HG03175 (cell line): ENCODE results near the gene HSDL1.
A peak's percentile ranks its signal among the peaks of the same experiment; 100 is the strongest.

Experiments
- ATAC-seq: cut with Tn5 transposase; IDR thresholded peaks from one replicate; pipeline ENCODE4 v1.9.1; 2021; ENCODE audit warnings: mild to moderate bottlenecking, moderate library complexity; ENCODE audit not compliant: unreplicated experiment

The HSDL1 gene

GRCh38 chr16:84144859-84145639, at the start of gene HSDL1, which contains the start of gene DNAAF1:
HSDL1 (minus strand) TSS chr16:84145177; CDS start chr16:84131321, 13,856 bp downstream.
DNAAF1 (plus strand) TSS chr16:84145308; CDS start chr16:84145441, 133 bp downstream.
- ATAC-seq, result peak; percentile 87

- no peak for ATAC-seq
These were observed 49.0 kb upstream of the HSDL1 start for GRCh38 chr16:84194018-84194417.

GRCh38 chr16:84193480-84193879, 48.5 kb upstream of the HSDL1 start:
- ATAC-seq, result no peak

DNA sequence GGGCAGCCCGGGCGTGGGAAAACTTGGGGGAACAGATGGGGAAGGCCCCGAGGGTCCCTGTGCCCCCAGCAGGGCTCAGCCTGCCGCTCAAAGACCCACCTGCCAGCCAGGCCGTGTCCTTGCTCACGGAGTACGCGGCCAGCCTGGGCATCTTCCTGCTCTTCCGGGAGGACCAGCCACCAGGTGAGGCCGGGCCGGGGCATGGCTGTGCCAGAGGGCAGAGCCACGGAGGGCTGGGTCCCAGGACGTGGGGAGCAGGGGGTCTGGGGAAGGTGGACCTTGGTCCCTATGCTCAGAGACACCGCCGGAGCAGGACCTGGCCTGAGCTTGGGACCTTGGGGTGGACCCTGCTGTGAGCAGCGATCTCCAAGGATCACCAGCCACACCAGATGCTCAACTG, 46.5 kb upstream of the HSDL1 start:
- ATAC-seq, result no peak

- ATAC-seq, result no peak
These were observed 45.9 kb upstream of the HSDL1 start, which contains the start of gene ADAD2 for GRCh38 chr16:84190731-84191388. ADAD2 (plus strand) TSS chr16:84191157; CDS start chr16:84191231, 74 bp downstream.

DNA sequence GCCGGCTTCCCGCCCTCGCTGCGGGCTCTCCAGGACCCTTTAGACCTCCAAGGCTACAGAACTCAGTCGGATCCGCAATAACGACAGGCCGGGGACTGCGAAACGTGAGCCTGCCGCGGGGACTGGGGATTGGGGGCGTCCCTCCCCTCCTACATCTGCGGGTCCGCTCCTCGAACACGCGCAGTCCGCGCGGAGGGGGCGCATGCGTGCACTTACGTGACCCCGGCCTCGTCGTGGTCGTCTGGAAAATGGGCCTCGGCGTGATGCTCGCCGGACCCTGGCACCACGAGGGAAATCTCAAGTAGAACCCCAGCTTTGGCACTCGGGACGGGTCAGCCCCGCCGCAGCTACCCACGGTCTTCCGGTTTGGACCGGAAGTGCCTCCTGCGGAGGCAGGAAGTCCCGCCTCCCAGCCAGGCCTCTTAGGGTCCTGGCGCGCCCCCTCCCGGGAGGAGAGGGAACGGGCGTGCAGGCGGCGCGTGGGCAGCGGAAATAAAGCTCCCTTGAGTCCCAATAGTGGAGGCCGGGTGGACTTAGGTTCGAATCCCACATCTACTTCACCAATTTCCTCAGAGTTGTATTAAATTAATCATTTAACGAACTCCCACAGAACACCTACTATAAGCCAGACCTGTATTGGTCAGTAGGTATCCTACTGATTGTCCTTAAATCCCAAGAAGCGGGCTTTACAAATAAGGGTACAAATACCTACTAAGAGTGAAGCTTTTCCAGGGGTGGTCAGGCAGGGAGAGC, 41.9 kb upstream of the HSDL1 start, which contains the start of gene TAF1C:
Gene TAF1C, minus strand, starts transcription at position 373 of the 753 bp plus-strand sequence. CDS start 2,069 bp downstream, outside the sequence.
- ATAC-seq, result peak; percentile 96

DNA sequence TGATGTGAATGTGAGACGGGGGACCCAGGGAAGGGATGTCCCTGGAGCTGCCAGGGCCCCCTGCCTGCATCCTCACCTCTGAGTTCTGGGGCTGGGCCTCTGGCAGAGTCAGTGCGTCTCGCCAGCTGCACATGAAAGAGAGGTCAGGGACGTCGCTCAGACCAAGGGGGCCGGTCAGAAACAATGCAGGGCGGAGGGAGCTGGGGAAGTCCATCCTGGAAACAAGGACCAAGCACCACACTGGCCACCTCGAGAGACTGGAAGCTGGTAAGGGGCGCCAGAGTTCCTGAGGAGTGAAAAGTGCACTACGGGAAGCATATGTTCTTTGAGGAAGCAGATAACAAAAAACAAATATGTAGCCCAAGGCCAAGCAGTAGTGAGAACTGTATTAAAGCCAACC, 39.8 kb upstream of the HSDL1 start:
- no peak for ATAC-seq

GRCh38 chr16:84183911-84184591, 39.1 kb upstream of the HSDL1 start:
- no peak for ATAC-seq

GRCh38 chr16:84183572-84183875, 38.5 kb upstream of the HSDL1 start:
- no peak for ATAC-seq

DNA sequence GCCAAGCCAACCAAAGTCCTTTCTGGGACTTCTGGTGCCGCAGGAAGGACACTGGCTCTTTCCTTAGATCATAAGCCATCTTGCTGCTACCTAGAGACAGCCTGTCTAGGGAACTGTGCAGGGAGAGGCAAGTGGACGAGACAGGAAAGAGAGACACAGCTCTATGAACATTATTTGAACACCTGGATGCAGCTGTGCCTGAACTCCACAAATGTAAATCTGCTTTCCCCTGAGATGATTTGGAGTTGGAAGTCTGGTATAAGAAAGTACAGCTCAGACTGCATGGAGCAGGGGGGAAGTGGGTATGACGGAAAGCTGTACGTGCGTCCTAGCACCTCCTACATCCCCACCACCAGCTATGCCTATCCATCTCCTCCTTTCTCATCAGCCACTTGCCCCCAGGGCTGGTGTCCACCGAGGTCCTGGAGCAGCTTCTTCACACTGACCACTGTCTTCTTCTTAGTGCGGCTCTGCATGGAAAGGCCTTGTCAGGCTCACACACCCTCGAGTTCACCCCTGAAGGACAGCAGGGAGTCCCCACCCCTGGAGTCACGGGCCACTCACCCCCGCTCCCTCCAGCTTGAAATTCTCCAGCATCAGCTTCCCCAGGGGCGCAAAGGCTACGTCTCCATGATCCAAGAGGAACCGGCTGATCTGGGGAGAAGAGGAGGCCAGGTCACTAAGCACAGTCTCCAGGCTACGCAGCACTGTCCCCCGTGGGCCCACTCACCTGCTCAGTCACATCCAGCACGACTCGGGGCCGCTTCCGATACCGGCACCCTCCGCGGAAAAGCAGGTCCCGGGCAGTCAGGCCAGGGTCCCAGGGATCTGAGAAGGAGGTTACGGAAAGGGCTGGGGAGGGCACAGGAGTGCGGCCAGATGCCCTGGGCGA, 37.9 kb upstream of the HSDL1 start:
- no peak for ATAC-seq

GRCh38 chr16:84182104-84182503, 37.1 kb upstream of the HSDL1 start:
- no peak for ATAC-seq

GRCh38 chr16:84181144-84181915, 36.4 kb upstream of the HSDL1 start:
- no peak for ATAC-seq

- ATAC-seq, result no peak
These were observed 35.7 kb upstream of the HSDL1 start for GRCh38 chr16:84180519-84181140.

DNA sequence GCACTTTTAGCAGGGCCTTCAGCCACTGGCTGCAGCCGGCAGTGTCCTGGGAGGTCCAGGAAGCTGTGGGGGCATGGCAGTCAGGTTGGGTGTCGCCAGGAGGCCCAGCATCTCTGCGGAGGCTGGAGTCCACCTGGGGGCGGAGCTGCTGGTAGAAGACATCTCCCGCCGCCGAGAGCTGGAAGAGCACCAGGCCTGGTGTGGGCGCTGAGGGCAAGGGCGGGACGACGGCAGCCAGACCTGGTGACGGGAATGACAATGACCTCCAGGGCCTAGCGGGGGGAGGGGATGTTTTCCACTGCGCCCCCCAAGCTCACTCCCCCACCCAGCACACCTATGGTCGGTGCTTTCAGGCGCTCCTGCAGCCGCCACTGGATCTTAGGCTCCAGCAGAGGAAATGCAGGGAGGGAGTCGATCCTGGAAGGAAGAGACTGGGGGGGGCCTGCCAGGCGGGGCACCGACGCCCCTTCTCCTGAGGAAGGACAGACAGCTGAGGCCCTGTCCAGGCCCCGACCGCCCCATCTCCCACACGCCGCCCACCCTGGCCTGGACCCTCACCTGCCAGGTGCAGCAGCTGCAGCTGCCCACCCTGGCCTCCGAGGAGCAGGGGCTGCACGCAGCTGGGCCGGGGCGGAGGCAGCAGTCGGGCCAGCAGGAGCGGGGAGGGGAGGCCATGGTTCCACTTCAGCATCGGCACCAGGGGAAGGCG, 34.8 kb upstream of the HSDL1 start:
- ATAC-seq, result no peak

- no peak for ATAC-seq
These were observed 34.1 kb upstream of the HSDL1 start for GRCh38 chr16:84178892-84179611.

DNA sequence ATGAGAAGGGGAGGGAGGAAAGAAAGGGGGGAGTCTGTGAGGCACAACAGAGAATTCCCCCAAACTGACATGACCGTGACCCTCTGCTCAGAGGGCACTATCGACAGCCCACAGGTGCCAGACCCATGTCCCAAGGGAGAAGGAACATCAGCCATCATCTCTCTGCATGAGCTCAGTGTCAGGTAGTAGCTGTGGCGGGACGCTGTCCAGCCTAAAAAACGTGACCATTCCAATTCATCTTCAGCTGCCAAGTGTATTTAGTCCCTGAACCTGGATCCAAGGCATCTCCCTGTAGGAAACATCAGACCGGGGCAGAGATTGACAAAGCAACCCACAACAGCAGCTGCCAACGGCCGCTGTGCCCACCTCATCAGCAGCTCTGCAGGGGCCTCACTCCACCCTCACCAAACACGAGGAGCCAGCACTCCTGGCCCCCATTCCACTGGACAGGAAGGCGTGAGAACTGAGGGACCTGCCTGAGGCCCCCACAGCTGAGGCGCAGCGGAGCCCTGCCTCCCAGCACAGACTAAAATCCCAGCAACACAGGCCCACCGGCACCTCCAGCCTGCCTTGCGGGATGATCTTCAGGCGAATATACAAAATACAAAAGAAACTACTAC, 33.3 kb upstream of the HSDL1 start:
- no peak for ATAC-seq

- ATAC-seq, result no peak
These were observed 32.7 kb upstream of the HSDL1 start for GRCh38 chr16:84177741-84178073.
